HK-2 (cell line): ENCODE data around the gene APCDD1L.
A peak's percentile ranks its signal among the peaks of the same experiment; 100 is the strongest.
"Not testable (repeated sequence)": the region's sequence is repeated elsewhere in the genome, so short reads cannot be mapped to it uniquely, and the experiment has no call there.

Experiments
- DNase-seq: peaks from one replicate; pipeline ENCODE4 v3.0.0-alpha.2; 2018; ENCODE audit not compliant: unreplicated experiment

The APCDD1L gene

GRCh38 chr20:58441723-58442122 is 73.5 kb downstream of the APCDD1L start:
- DNase-seq = no peak

- no peak for DNase-seq
Measured at GRCh38 chr20:58440021-58440767, 75.0 kb downstream of the APCDD1L start.

- no peak for DNase-seq
Measured at GRCh38 chr20:58438970-58439808, 76.0 kb downstream of the APCDD1L start.

GRCh38 chr20:58436868-58437645 is 78.1 kb downstream of the APCDD1L start:
- DNase-seq = peak; percentile 24

- DNase-seq = no peak
Measured at GRCh38 chr20:58435237-58435636, 80.0 kb downstream of the APCDD1L start.

- no peak for DNase-seq
Measured at GRCh38 chr20:58434326-58434725, 80.9 kb downstream of the APCDD1L start.

- peak; percentile 31 for DNase-seq
Measured at GRCh38 chr20:58433759-58434158, 81.4 kb downstream of the APCDD1L start.

- DNase-seq = no peak
Measured at GRCh38 chr20:58433029-58433647, 82.1 kb downstream of the APCDD1L start.

- DNase-seq = no peak
Measured at GRCh38 chr20:58432186-58432954, 82.8 kb downstream of the APCDD1L start.

- no peak for DNase-seq
Measured at GRCh38 chr20:58431134-58431533, 84.1 kb downstream of the APCDD1L start.

GRCh38 chr20:58429303-58429702 is 85.9 kb downstream of the APCDD1L start:
- no peak for DNase-seq

- no peak for DNase-seq
Measured at GRCh38 chr20:58428364-58428763, 86.8 kb downstream of the APCDD1L start.

GRCh38 chr20:58427571-58427970 is 87.6 kb downstream of the APCDD1L start:
- not testable (repeated sequence) for DNase-seq

GRCh38 chr20:58424218-58424969 is 90.8 kb downstream of the APCDD1L start:
- DNase-seq = no peak

- no peak for DNase-seq
Measured at GRCh38 chr20:58421497-58421850, 93.7 kb downstream of the APCDD1L start.

GRCh38 chr20:58420798-58421496 is 94.3 kb downstream of the APCDD1L start:
- DNase-seq = peak; percentile 41

GRCh38 chr20:58418949-58419748 is 96.0 kb downstream of the APCDD1L start:
- no peak for DNase-seq

- DNase-seq = no peak
Measured at GRCh38 chr20:58417438-58417837, 97.8 kb downstream of the APCDD1L start.

- DNase-seq = no peak
Measured at GRCh38 chr20:58416835-58417234, 98.4 kb downstream of the APCDD1L start.
